ENCODE data around the gene NEDD4L.

GRCh38 chr18:58180172-58180571, 136.1 kb downstream of the NEDD4L start:
- TF ChIP-seq RB1 (IDR thresholded peaks at IDR 0.05; ENCODE audit: borderline replicate concordance) (no peak), CTCF (IDR thresholded peaks at IDR 0.05 in 2 of 3, conservative IDR thresholded peaks at IDR 0.05 in 1 of 3; ENCODE audit: control insufficient read depth in 2 of 3, extremely low read depth in 1 of 3, insufficient read depth in 1 of 3, low read depth in 3 of 3, low read length in 3 of 3) (no peak), ESRRA (IDR thresholded peaks at IDR 0.05; ENCODE audit: low read length) (no peak), SUZ12 (IDR thresholded peaks at IDR 0.05; ENCODE audit: unreplicated experiment) (no peak), CREB1 (IDR thresholded peaks at IDR 0.05; ENCODE audit: low read depth) (no peak)
